PC-3 (cell line): ENCODE results near the gene RARRES2.

Experiments used
- EZH2 ChIP-seq: fragments of 300-600 bp; sonication (generic); IDR thresholded peaks from one replicate; pipeline ENCODE4 v1.6.1; 2017; ENCODE audit warnings: antibody characterized with exemption, mild to moderate bottlenecking, low read length; ENCODE audit not compliant: unreplicated experiment
- EZH2phosphoT487 ChIP-seq: fragments of 300-600 bp; sonication (generic); IDR thresholded peaks from 2 replicates; pipeline ENCODE4 v1.6.1; 2018; ENCODE audit warnings: mild to moderate bottlenecking, antibody characterized with exemption, low read length, borderline replicate concordance
- TF ChIP-seq, protein P1 (sequence below): fragments of 300-600 bp; sonication (generic); conservative IDR thresholded peaks from 2 replicates; pipeline ENCODE4 v1.5.1; 2017; ENCODE audit warnings: antibody characterized with exemption, low read depth, mild to moderate bottlenecking, low read length

DNA sequence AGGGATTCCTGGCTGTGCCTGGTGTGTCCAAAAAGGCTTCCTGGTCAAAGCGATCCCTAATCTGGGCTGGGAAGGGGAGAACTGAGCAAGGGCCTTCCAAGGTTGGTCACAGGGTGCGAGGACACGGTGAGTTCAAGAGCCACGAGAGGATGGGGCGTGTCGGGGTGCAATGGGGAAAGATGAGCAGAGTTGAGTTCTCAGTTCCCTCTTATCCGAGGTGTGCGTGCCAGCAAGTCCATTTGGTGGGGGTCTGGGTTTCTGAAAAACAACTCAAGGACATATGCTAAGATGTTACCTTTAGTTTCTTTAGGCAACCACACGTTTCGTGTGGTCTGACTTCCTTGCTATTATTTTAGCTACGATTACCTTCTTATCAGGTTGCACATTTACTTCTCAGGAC, 39.0 kb upstream of the RARRES2 start:
- TF ChIP-seq, protein P1, sequence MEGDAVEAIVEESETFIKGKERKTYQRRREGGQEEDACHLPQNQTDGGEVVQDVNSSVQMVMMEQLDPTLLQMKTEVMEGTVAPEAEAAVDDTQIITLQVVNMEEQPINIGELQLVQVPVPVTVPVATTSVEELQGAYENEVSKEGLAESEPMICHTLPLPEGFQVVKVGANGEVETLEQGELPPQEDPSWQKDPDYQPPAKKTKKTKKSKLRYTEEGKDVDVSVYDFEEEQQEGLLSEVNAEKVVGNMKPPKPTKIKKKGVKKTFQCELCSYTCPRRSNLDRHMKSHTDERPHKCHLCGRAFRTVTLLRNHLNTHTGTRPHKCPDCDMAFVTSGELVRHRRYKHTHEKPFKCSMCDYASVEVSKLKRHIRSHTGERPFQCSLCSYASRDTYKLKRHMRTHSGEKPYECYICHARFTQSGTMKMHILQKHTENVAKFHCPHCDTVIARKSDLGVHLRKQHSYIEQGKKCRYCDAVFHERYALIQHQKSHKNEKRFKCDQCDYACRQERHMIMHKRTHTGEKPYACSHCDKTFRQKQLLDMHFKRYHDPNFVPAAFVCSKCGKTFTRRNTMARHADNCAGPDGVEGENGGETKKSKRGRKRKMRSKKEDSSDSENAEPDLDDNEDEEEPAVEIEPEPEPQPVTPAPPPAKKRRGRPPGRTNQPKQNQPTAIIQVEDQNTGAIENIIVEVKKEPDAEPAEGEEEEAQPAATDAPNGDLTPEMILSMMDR = no peak
- TF ChIP-seq EZH2 = no peak
- no peak for TF ChIP-seq EZH2phosphoT487
